OCI-LY3 (cell line): ENCODE data around the gene P4HA2.
"Not testable (repeated sequence)": the region's sequence is repeated elsewhere in the genome, so short reads cannot be mapped to it uniquely, and the experiment has no call there.

Experiments
- H2AFZ ChIP-seq: fragments of 200-600, 300-600 bp; shearing (Covaris generic); 2 replicates; pipeline ENCODE4 v1.6.0; 2014; ENCODE audit warnings: antibody characterized with exemption, low read depth, low read length
- H3K27ac ChIP-seq: fragments of 200-600, 300-600 bp; sonication (generic); 2 replicates; pipeline ENCODE4 v1.5.1; 2014; ENCODE audit warnings: mild to moderate bottlenecking, low read length, moderate library complexity, mixed read lengths
- H3K27me3 ChIP-seq: fragments of 200-600, 300-600 bp; sonication (generic); 2 replicates; pipeline ENCODE4 v1.6.1; 2014; ENCODE audit warnings: low read depth, low read length, mixed read lengths
- H3K36me3 ChIP-seq: fragments of 200-600, 300-600 bp; sonication (generic); replicated peaks from 2 replicates; pipeline ENCODE3; 2014; ENCODE audit warnings: low read depth, low read length, mixed read lengths
- H3K4me1 ChIP-seq: fragments of 300-600, 200-600 bp; sonication (generic); 2 replicates; pipeline ENCODE4 v1.6.1; 2014; ENCODE audit warnings: low read length, mixed read lengths
- H3K4me2 ChIP-seq: fragments of 200-600, 300-600 bp; sonication (generic); 2 replicates; pipeline ENCODE4 v1.6.1; 2014; ENCODE audit warnings: low read length, mixed read lengths
- H3K4me3 ChIP-seq: fragments of 300-600, 200-600 bp; sonication (generic); 2 replicates; pipeline ENCODE4 v1.5.1; 2014; ENCODE audit warnings: antibody characterized with exemption, mild to moderate bottlenecking, low read length, moderate library complexity
- H3K79me2 ChIP-seq: fragments of 300-600, 200-600 bp; shearing (Covaris generic); 2 replicates; pipeline ENCODE4 v1.6.1; 2014; ENCODE audit warnings: mild to moderate bottlenecking, low read length, mixed read lengths
- H3K9ac ChIP-seq: fragments of 300-600, 200-600 bp; shearing (Covaris generic); 2 replicates; pipeline ENCODE4 v1.6.0; 2014; ENCODE audit warnings: mild to moderate bottlenecking, low read length, moderate library complexity
- H3K9me3 ChIP-seq: fragments of 200-600, 300-600 bp; shearing (Covaris generic); 2 replicates; pipeline ENCODE4 v1.6.1; 2014; ENCODE audit warnings: low read length, mixed read lengths; ENCODE audit not compliant: insufficient read depth
- H4K20me1 ChIP-seq: fragments of 200-600, 300-600 bp; sonication (generic); 2 replicates; pipeline ENCODE4 v1.6.1; 2016; ENCODE audit warnings: low read length, mixed read lengths; ENCODE audit not compliant: insufficient read depth
- CTCF ChIP-seq: fragments of 200-600, 300-600 bp; sonication (generic); IDR thresholded peaks from 2 replicates; pipeline ENCODE4 v1.5.1; 2014; ENCODE audit warnings: antibody characterized with exemption, low read length, low read depth
- EZH2phosphoT487 ChIP-seq: fragments of 200-600 bp; shearing (Covaris generic); IDR thresholded peaks from 2 replicates; pipeline ENCODE4 v1.6.1; 2018; ENCODE audit warnings: antibody characterized with exemption, mixed run types, low read depth

Gene P4HA2

GRCh38 chr5:132147663-132148062 lies 80.0 kb downstream of the P4HA2 start:
- no peaks in the 10 kb centered on the region for H3K79me2 ChIP-seq
- TF ChIP-seq EZH2phosphoT487 (no peak), CTCF (no peak)
- H3K27ac ChIP-seq, result no peak overlapping the region
- H2AFZ ChIP-seq, result no peak overlapping the region
- H3K4me2 ChIP-seq, result no peak overlapping the region
- H3K27me3 ChIP-seq, result peaks cover 14% of the 10 kb centered on the region
- no peak overlapping the region for H3K4me3 ChIP-seq
- no peaks in the 10 kb centered on the region for H4K20me1 ChIP-seq
- no peaks in the 10 kb centered on the region for H3K4me1 ChIP-seq
- H3K36me3 ChIP-seq, result no peaks in the 10 kb centered on the region
- H3K9ac ChIP-seq, result no peak overlapping the region
- H3K9me3 ChIP-seq, result peaks cover 5% of the 10 kb centered on the region; the same call in 1 of the 2 replicates

GRCh38 chr5:132145326-132145725 lies 82.3 kb downstream of the P4HA2 start:
- H3K9me3 ChIP-seq, H3K27ac ChIP-seq, H3K9ac ChIP-seq, H2AFZ ChIP-seq, H3K4me3 ChIP-seq, H3K79me2 ChIP-seq, H4K20me1 ChIP-seq, H3K36me3 ChIP-seq, H3K4me1 ChIP-seq, H3K4me2 ChIP-seq: not testable (repeated sequence)
- H3K27me3 ChIP-seq, result peaks cover 14% of the 10 kb centered on the region

- Histone ChIP-seq H3K79me2 (no peaks in the 10 kb centered on the region), H3K4me1 (no peaks in the 10 kb centered on the region), H3K4me3 (no peak overlapping the region), H3K27ac (no peak overlapping the region), H3K9me3 (peaks cover 5% of the 10 kb centered on the region; the same call in 1 of the 2 replicates), H3K27me3 (peaks cover 7% of the 10 kb centered on the region), H3K4me2 (no peak overlapping the region), H3K36me3 (no peaks in the 10 kb centered on the region), H4K20me1 (no peaks in the 10 kb centered on the region), H2AFZ (no peak overlapping the region), H3K9ac (no peak overlapping the region)
- TF ChIP-seq CTCF, result no peak
- TF ChIP-seq EZH2phosphoT487, result no peak
Measured at GRCh38 chr5:132143148-132143547, 84.5 kb downstream of the P4HA2 start.

GRCh38 chr5:132142459-132142858 lies 85.2 kb downstream of the P4HA2 start:
- Histone ChIP-seq H3K9ac (no peak overlapping the region), H3K9me3 (peaks cover 5% of the 10 kb centered on the region; the same call in 1 of the 2 replicates), H3K27me3 (peaks cover 2% of the 10 kb centered on the region), H3K4me2 (no peak overlapping the region), H3K4me3 (no peak overlapping the region), H3K4me1 (no peaks in the 10 kb centered on the region), H4K20me1 (no peaks in the 10 kb centered on the region), H3K27ac (no peak overlapping the region), H3K36me3 (no peaks in the 10 kb centered on the region), H2AFZ (no peak overlapping the region), H3K79me2 (no peaks in the 10 kb centered on the region)
- no peak for TF ChIP-seq CTCF
- no peak for TF ChIP-seq EZH2phosphoT487
